ENCODE measurements around the gene ELOVL6.

ELOVL6 gene

DNA sequence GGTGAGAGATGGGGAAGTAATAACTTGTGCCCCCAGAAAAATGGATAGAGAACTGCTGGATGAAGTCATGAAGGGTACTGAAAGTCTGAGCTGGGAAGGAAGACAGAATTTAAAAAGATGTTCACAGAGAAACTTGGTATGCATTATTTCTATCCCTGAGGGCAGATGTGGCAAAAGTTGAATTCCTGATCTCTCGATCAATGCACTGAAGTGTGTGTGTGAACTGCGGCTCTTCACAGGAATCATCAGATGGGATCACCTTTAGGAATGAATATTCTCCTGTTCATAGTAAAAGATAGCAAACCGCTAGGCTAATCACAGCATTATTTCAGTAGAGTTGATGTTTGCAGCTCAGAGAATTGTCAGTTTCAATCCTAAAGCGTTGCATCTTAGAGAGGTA, 86.4 kb downstream of the ELOVL6 start:
- CTCF ChIA-PET, result no interaction called here
- H3K27ac Mint-ChIP-seq, result no peak overlapping the region

DNA sequence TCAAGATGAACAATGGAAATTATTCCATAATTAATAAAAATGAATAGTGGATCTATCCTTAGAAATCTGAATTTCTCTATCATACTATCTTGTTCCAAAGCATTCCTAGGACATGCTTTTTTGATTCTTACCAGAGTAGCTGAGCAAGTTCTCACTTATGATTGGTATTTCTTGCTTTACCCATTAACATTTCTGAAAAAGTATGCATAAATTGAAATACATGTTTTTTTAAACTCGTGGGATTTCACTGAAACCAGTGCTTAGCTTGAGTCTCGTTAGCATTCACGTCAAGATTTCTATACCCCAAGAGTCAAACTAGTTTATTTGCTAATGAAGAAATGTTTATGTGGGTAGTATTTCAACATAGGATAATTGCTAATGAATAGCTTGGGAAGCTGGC, 89.0 kb downstream of the ELOVL6 start:
- Mint-ChIP-seq H3K36me3 (peaks cover 3% of the 10 kb centered on the region), H3K4me1 (no peaks in the 10 kb centered on the region)

More for the DNA sequence above, 86.4 kb downstream of the ELOVL6 start:
- no peaks in the 10 kb centered on the region for H3K27me3 Mint-ChIP-seq
- H3K9me3 Mint-ChIP-seq, result no peaks in the 10 kb centered on the region
- H3K4me1 Mint-ChIP-seq, result no peaks in the 10 kb centered on the region
- H3K4me3 Mint-ChIP-seq, result no peak overlapping the region
- H3K36me3 Mint-ChIP-seq, result peaks cover 2% of the 10 kb centered on the region
- no peak for DNase-seq

DNA sequence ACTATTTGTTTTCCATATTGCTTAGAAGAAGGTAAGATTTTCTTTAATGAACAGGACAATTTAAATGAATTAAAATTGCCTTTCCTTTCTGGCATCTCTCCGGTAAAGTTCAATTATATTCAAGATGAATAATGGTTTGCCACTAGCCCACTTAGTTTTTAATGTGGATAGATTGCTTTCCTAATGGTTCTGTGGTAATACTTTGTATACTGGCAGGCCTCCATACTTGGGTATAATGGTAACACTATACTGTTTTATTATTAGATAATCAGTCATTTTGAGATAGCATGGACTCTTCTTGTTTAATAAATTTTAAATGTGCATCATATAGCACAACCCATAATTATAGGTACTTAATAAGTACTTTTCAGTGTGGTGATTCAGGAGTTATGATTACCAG, 89.5 kb downstream of the ELOVL6 start:
- Mint-ChIP-seq H3K9me3 (no peaks in the 10 kb centered on the region), H3K27ac (no peak overlapping the region), H3K4me3 (no peak overlapping the region), H3K36me3 (peaks cover 3% of the 10 kb centered on the region), H3K4me1 (no peaks in the 10 kb centered on the region), H3K27me3 (no peaks in the 10 kb centered on the region)
- DNase-seq, result no peak
- CTCF ChIA-PET, result no interaction called here

More for the DNA sequence above, 89.0 kb downstream of the ELOVL6 start:
- CTCF ChIA-PET, result interaction anchor here (0.8 kb wide), 1 partner anchor 34 kb away, joined by 3 read pairs; no protein-coding TSS in a partner anchor
- no peaks in the 10 kb centered on the region for H3K27me3 Mint-ChIP-seq
- no peak for DNase-seq
- no peaks in the 10 kb centered on the region for H3K9me3 Mint-ChIP-seq
- H3K27ac Mint-ChIP-seq, result no peak overlapping the region
- no peak overlapping the region for H3K4me3 Mint-ChIP-seq

DNA sequence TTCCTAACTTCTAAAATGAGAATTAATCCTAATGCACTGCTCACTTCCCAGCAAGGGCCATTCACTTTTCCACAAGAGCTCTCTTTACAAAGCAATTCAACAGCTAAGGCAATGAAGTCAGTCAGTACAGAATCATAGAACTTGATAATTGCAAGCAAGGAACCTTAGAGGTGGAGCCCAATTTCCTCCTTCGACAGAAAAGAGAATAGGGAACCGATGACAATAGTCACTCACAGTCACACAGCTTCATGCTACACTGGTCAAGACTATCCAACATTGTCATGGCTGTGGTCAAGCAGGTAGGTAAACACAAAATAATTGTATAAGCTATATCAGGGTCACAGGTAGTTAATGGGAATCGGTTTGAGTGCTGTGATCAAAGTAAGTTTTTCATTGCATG, 90.0 kb downstream of the ELOVL6 start:
- Mint-ChIP-seq H3K9me3 (no peaks in the 10 kb centered on the region), H3K4me3 (no peak overlapping the region), H3K4me1 (no peaks in the 10 kb centered on the region), H3K27me3 (no peaks in the 10 kb centered on the region), H3K36me3 (peaks cover 4% of the 10 kb centered on the region), H3K27ac (no peak overlapping the region)
- CTCF ChIA-PET, result interaction anchor here (1.3 kb wide), 1 partner anchor 401 kb away, joined by 3 read pairs; no protein-coding TSS in a partner anchor
- DNase-seq, result no peak

DNA sequence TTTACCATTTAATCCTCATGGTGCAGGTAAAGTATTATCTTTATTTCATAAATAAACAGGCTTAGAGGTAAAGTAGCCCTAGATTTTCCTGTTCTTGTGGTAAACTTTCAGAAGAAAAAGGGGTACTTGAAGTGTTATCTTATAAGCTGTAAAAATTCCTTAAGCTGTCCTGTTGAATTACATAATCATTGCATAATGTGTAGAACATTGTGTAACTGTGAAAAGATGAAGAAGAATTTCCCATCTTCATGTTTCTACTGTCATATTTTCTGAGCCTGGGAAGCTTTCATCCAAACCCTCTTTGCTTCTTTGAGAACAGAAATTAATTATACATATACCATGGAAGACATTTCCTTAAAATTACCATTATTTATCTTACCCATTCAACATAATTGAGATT, 90.5 kb downstream of the ELOVL6 start:
- Mint-ChIP-seq H3K27ac (no peak overlapping the region), H3K4me3 (no peak overlapping the region), H3K36me3 (peaks cover 7% of the 10 kb centered on the region), H3K9me3 (no peaks in the 10 kb centered on the region), H3K27me3 (no peaks in the 10 kb centered on the region), H3K4me1 (no peaks in the 10 kb centered on the region)
- no peak for DNase-seq
- CTCF ChIA-PET, result interaction anchor here (1.3 kb wide), 1 partner anchor 401 kb away, joined by 3 read pairs; no protein-coding TSS in a partner anchor

DNA sequence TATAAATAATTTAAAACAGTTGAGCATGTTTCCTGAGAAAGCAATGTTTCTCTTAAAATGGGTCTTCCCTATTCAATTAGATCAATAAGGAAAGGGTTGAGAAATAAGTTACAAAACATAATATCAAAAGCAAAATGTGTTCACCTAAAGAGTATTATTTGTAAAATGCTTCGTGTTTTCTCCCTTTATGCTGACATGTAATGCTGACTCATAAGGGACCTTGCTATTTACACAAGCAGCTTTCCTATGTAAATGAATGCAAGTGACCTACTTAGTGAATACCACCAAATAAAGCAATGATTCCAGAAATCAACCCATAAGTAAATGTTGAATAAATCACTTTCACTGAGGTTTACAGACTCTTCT, 91.5 kb downstream of the ELOVL6 start:
- Mint-ChIP-seq H3K9me3 (no peaks in the 10 kb centered on the region), H3K36me3 (peaks cover 7% of the 10 kb centered on the region), H3K4me1 (no peaks in the 10 kb centered on the region), H3K4me3 (no peak overlapping the region), H3K27me3 (no peaks in the 10 kb centered on the region), H3K27ac (no peak overlapping the region)
- CTCF ChIA-PET, result no interaction called here
- no peak for DNase-seq

DNA sequence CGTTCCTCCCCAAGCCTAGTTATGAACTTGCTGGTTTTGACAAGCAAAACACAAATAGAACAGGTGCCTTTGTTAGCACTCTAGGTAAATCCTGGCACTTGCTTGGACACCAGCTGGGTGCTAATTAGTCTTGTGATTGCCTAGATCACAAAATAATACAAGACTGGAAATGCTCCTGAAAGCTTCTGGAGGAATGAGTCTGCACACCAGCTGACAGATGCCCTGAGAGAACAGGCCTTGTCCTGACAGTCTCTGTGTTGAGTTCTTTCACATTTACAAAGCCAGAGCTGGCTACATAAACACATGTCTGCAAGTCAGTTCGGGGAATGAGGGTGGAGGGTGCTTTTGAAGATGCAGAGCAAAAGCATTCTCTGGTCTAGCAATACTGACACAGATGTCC, 93.8 kb downstream of the ELOVL6 start:
- peaks cover under 1% of the 10 kb centered on the region for H3K4me1 Mint-ChIP-seq
- H3K4me3 Mint-ChIP-seq, result no peak overlapping the region
- H3K9me3 Mint-ChIP-seq, result no peaks in the 10 kb centered on the region
- no peak overlapping the region for H3K27ac Mint-ChIP-seq
- CTCF ChIA-PET, result no interaction called here
- H3K27me3 Mint-ChIP-seq, result no peaks in the 10 kb centered on the region
- DNase-seq, result no peak
- H3K36me3 Mint-ChIP-seq, result peaks cover 7% of the 10 kb centered on the region

DNA sequence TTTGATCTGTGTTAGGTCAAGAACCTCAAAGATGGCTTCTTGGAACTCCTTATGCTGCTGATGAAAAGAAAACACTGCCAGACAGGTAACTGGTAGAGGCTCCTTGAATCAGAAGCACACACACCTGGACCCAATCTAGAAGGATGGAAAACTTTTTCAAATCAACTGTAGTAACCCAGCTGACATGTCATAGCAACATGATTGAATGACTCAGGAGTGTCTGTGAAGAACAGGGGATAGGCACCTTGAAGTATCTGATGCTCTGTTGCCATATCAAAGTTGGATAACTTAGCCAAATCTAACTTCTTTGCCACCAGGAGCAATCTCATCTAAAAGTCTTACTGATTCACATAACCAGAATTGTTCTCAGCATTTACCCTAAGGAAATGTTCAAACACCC, 98.8 kb downstream of the ELOVL6 start:
- H3K36me3 Mint-ChIP-seq, result peaks cover 4% of the 10 kb centered on the region
- H3K27me3 Mint-ChIP-seq, result no peaks in the 10 kb centered on the region
- H3K9me3 Mint-ChIP-seq, result no peaks in the 10 kb centered on the region
- H3K4me3 Mint-ChIP-seq, result no peak overlapping the region
- no peak for DNase-seq
- no peak overlapping the region for H3K27ac Mint-ChIP-seq
- peaks cover 3% of the 10 kb centered on the region for H3K4me1 Mint-ChIP-seq
- CTCF ChIA-PET, result interaction anchor here (0.7 kb wide), 1 partner anchor 972 kb away, joined by 3 read pairs; no protein-coding TSS in a partner anchor

DNA sequence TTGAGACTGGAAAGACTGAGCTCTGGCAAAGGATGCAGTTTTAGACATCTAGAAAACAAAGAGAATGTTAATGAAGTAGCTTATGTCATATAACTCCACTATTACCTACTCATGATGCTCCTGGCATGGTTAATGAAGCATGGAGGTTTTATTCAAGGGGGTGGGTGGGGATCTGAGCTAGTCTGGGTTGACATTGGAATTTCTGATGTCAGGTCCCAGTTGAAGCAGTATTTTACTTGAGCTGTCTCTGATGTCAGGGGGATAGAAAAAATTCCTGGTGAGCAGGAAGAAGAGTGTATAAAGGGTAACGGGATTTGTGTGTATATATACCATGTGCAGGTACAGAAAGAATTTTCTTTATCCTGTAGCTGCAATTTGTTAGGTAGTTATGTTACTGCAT, 102.0 kb downstream of the ELOVL6 start:
- H3K27ac Mint-ChIP-seq, result no peak overlapping the region

DNA sequence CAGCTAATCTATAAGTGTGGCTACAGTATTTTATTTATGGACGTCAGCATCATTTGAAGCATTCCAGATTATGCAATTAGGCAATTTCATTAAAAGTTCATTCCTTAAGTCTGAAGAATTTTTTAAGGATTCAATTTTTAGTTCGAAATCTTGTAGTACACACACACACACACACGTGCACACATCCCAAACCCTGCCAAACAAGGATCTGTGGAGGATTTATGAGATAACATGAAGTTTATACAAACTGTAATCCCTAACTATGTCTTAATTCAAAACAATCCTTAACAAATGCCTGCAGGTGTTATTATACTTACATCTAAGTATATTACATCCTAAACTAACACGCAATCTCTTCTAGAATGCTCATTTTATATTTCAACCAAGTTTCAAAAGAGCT, 105.8 kb downstream of the ELOVL6 start:
- no peaks in the 10 kb centered on the region for H3K9me3 Mint-ChIP-seq

More for the DNA sequence above, 102.0 kb downstream of the ELOVL6 start:
- Mint-ChIP-seq H3K27me3 (no peaks in the 10 kb centered on the region), H3K36me3 (no peaks in the 10 kb centered on the region), H3K9me3 (no peaks in the 10 kb centered on the region), H3K4me3 (no peak overlapping the region), H3K4me1 (peaks cover 3% of the 10 kb centered on the region)
- no peak for DNase-seq
- CTCF ChIA-PET, result no interaction called here

DNA sequence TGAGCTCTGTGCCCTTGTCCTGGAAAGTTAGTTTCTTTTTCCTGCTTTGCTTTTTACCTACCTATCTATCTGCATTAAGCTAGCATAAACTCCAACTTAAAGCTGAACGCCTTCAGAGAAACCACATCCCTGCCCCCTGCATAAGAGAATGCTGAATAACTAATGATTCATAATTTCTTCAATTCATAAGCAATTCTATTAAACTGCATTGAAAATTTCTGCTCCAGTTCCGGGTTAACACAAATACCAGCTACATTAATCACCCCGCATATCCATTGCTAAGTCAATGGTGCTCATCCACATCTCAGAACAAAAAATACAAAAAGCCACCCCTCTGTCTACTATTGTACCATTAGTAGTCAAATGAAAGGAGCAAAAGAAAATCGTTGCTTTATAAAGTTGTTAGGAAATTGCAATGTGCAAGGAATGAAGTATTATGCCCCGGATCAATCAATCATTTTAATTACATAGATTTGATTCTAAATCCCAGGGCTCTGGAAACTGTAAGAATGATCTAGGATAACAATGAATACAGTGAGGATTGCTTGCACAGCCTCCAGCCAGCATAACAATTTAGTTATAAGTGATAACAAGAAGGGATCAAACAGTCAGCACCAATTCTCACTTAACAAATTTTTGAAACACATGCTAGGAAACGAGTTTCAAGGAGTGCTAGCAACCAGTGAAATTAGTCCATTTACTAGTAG, 106.8 kb downstream of the ELOVL6 start:
- no peaks in the 10 kb centered on the region for H3K9me3 Mint-ChIP-seq
- CTCF ChIA-PET, result no interaction called here
- H3K4me3 Mint-ChIP-seq, result no peak overlapping the region
- H3K27me3 Mint-ChIP-seq, result no peaks in the 10 kb centered on the region
- H3K4me1 Mint-ChIP-seq, result peaks cover 16% of the 10 kb centered on the region
- no peak for DNase-seq
- no peak overlapping the region for H3K27ac Mint-ChIP-seq
- H3K36me3 Mint-ChIP-seq, result peaks cover 2% of the 10 kb centered on the region

More for the DNA sequence above, 105.8 kb downstream of the ELOVL6 start:
- Mint-ChIP-seq H3K4me3 (no peak overlapping the region), H3K27me3 (no peaks in the 10 kb centered on the region), H3K4me1 (peaks cover 16% of the 10 kb centered on the region), H3K27ac (no peak overlapping the region), H3K36me3 (peaks cover 2% of the 10 kb centered on the region)
- DNase-seq, result no peak
- CTCF ChIA-PET, result no interaction called here

DNA sequence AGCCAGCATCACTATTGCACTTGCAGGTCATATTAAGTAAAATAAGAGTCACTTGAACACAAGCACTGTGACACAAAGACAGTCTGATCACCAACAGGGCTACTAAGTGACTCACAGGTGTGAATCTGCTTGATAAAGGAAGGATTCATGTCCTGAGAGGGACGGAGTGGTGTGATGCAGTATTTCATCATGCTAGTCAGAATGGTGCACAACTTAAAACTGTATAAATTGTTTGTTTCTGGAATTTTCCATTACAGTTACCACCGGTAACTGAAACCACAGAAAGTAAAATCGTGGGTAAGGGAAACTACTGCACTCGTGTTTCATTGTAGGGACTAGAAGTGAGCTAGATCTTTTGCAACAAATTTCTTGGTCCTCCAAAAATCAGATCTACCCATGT, 109.7 kb downstream of the ELOVL6 start:
- H3K9me3 Mint-ChIP-seq, result peaks cover 4% of the 10 kb centered on the region
- peak overlapping the region; percentile 70 for H3K27ac Mint-ChIP-seq
- no peak overlapping the region for H3K4me3 Mint-ChIP-seq
- H3K36me3 Mint-ChIP-seq, result peaks cover 6% of the 10 kb centered on the region
- peaks cover 27% of the 10 kb centered on the region for H3K4me1 Mint-ChIP-seq
- H3K27me3 Mint-ChIP-seq, result no peaks in the 10 kb centered on the region
- CTCF ChIA-PET, result no interaction called here
- DNase-seq, result no peak

DNA sequence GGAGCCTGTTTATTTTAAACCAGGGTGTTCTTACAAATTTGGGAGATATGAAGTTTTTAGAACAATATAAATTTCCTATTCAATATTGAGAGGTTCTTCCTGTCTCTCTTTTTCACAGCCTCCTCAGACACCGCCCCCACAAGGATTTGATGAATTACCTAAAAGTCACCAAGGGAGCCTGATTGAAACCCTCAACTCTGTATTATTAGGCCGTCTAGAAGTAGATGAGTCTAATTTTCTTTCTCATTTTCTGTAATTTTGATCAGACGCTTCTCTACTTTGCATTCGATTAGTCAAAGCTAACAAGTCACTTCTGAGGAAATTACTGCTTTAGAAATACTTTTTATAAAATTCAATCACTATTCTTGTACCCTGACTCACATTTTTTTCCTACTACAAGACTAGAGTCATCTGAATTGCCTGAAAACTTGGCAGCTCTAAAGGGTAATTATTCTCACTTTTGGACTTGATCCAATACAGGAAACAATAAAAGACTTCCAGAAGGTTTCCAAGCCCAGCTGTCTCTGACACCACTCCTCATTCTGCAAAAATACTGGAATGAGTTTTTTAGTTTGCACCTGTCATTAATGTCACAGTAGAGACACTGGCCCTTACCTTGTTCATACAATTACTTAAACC, 111.2 kb downstream of the ELOVL6 start:
- no peak overlapping the region for H3K27ac Mint-ChIP-seq
- no peak for DNase-seq
- H3K27me3 Mint-ChIP-seq, result no peaks in the 10 kb centered on the region
- H3K36me3 Mint-ChIP-seq, result peaks cover 6% of the 10 kb centered on the region
- no peak overlapping the region for H3K4me3 Mint-ChIP-seq
- H3K4me1 Mint-ChIP-seq, result peaks cover 27% of the 10 kb centered on the region
- CTCF ChIA-PET, result no interaction called here
- H3K9me3 Mint-ChIP-seq, result peaks cover 4% of the 10 kb centered on the region

DNA sequence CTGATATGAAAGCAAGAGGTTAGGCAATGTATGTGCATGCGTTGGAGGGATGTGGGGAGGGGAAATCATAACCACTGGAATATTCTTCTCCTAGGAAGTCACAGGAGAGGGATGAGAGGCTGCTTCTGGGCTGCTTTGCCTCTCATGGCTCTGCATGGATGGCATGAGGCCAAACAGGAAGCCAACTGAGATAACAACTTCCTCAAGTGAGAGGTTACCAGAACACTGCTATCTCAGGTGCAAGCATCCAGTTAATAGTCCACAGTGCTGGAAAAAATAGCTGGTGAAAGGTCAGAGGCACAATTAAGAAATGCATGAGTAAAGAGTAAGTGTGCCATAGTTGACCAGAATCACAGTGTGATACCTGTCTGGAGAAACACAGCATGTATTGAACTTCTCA, 113.3 kb downstream of the ELOVL6 start:
- peak overlapping the region; percentile 69 for H3K27ac Mint-ChIP-seq
- H3K27me3 Mint-ChIP-seq, result no peaks in the 10 kb centered on the region
- H3K9me3 Mint-ChIP-seq, result peaks cover 4% of the 10 kb centered on the region
- H3K4me3 Mint-ChIP-seq, result no peak overlapping the region
- H3K4me1 Mint-ChIP-seq, result peaks cover 27% of the 10 kb centered on the region
- H3K36me3 Mint-ChIP-seq, result peaks cover 6% of the 10 kb centered on the region
- no peak for DNase-seq
- CTCF ChIA-PET, result interaction anchor here (1.0 kb wide), 1 partner anchor 35 kb away, joined by 3 read pairs; no protein-coding TSS in a partner anchor

DNA sequence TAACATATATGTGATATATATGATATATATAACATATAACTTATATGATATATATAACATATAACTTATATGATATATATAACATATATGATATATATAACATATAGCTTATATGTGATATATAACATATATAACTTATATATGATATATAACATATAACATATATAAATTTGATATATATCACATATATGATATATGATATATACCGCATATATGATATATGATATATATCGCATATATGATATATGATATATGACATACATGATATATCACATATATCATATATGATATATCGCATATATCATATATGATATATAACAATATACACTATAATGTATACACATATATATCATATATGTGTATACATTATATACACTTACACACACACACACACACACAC, 114.3 kb downstream of the ELOVL6 start:
- Mint-ChIP-seq H3K27me3 (no peaks in the 10 kb centered on the region), H3K4me1 (peaks cover 22% of the 10 kb centered on the region), H3K9me3 (peaks cover 4% of the 10 kb centered on the region), H3K36me3 (peaks cover 3% of the 10 kb centered on the region), H3K27ac (no peak overlapping the region), H3K4me3 (no peak overlapping the region)
- CTCF ChIA-PET, result no interaction called here
- DNase-seq, result no peak

Measured in activated naive CD4-positive, alpha-beta T cell treated with anti-CD3 and anti-CD28 coated beads, Interleukin-2, amount 10 ng/mL, durations not matched to agents 7 days and 5 days (primary cell).